Measurements from ENCODE around the gene RHO. TPM values are rescaled to one million over a fixed set of nuclear protein-coding genes. Genes with fewer than 3 reads are reported as not detected.

The RHO gene
- total and polyA plus RNA-seq, 2 donors (not counting 1 experiment from before 2014, with no cell fraction given): 0.10 TPM; not detected in 1

DNA sequence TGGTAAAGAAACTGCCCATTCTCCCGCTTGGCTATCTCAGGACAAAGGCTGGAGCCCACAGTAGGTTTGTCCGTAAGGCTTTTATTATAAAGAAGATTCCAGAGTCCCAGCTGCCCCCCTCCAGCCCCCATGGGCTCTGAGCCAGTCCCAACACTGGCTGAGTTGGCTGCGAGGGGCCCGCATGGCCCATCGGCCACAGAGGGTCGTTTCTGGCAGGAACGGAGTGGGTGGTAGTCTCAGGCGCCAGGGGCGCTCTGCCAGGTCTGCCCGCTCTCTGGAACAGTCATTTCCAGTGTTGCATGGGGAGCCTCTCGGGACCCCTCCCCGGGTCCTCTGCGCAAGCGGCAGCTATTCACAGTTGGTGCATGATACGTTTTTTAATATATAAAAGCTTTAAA, 26.7 kb downstream of the RHO start:
- CTCF ChIA-PET: interaction anchor here (1.4 to 1.6 kb wide), 2 partner anchors 72 to 270 kb away, joined by 4 read pairs; no protein-coding TSS in a partner anchor
- 55% methylated on average over 9 of the region's 15 CpGs for WGBS (ENCODE audit: insufficient coverage)
- Mint-ChIP-seq H3K9me3 (ENCODE audit: insufficient read depth) (no peaks in the 10 kb centered on the region), H3K27me3 (peaks cover 16% of the 10 kb centered on the region), H3K27ac (no peak overlapping the region), H3K4me1 (peaks cover 11% of the 10 kb centered on the region), H3K4me3 (no peak overlapping the region)
- Histone ChIP-seq H3K4me2 (replicated peaks; ENCODE audit: low read depth, low read length, poor library complexity, severe bottlenecking) (no peak overlapping the region), H3K4me3 (ENCODE audit: control extremely low read depth in 1 of 5, extremely low read depth in 1 of 5, insufficient read depth in 1 of 5, low read depth in 2 of 5, low read length in 4 of 5) (no peak overlapping the region), H3K4me1 (ENCODE audit: control insufficient read depth in 2 of 2, insufficient read depth in 2 of 2, low read length in 2 of 2) (peaks cover 0 to 5% of the 10 kb centered on the region in 2 donors), H3K27ac (ENCODE audit: low read length in 2 of 2) (no peak overlapping the region), H3K9me3 (ENCODE audit: control extremely low read depth in 1 of 3, control insufficient read depth in 2 of 3, insufficient read depth in 1 of 3, low read length in 2 of 3) (no peaks in the 10 kb centered on the region), H3K79me2 (ENCODE audit: control insufficient read depth, insufficient read depth, low read length) (no peaks in the 10 kb centered on the region), H2AFZ (ENCODE audit: insufficient read depth, low read depth, low read length, poor library complexity, severe bottlenecking) (no peak overlapping the region), H3K27me3 (replicated peaks in 1 of 4; ENCODE audit: control extremely low read depth in 1 of 4, control insufficient read depth in 3 of 4, insufficient read depth in 4 of 4, low read length in 3 of 4) (peaks cover 0 to 34% (median 2%) of the 10 kb centered on the region in 4 experiments), H4K20me1 (ENCODE audit: control insufficient read depth, insufficient read depth, low read length, poor library complexity, severe bottlenecking) (no peaks in the 10 kb centered on the region), H3K9ac (ENCODE audit: low read length) (no peak overlapping the region), H3K36me3 (replicated peaks in 1 of 2; ENCODE audit: control extremely low read depth in 1 of 2, control insufficient read depth in 1 of 2, extremely low read depth in 1 of 2, insufficient read depth in 2 of 2, low read length in 1 of 2) (no peaks in the 10 kb centered on the region)
- ATAC-seq (ENCODE audit: low read depth): no peak
- DNase-seq: no peak
- POLR2A ChIA-PET: no interaction called here
- TF ChIP-seq, protein P1, sequence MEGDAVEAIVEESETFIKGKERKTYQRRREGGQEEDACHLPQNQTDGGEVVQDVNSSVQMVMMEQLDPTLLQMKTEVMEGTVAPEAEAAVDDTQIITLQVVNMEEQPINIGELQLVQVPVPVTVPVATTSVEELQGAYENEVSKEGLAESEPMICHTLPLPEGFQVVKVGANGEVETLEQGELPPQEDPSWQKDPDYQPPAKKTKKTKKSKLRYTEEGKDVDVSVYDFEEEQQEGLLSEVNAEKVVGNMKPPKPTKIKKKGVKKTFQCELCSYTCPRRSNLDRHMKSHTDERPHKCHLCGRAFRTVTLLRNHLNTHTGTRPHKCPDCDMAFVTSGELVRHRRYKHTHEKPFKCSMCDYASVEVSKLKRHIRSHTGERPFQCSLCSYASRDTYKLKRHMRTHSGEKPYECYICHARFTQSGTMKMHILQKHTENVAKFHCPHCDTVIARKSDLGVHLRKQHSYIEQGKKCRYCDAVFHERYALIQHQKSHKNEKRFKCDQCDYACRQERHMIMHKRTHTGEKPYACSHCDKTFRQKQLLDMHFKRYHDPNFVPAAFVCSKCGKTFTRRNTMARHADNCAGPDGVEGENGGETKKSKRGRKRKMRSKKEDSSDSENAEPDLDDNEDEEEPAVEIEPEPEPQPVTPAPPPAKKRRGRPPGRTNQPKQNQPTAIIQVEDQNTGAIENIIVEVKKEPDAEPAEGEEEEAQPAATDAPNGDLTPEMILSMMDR (IDR thresholded peaks at IDR 0.05): no peak
- no peak for TF ChIP-seq EZH2 (IDR thresholded peaks at IDR 0.05; ENCODE audit: borderline replicate concordance, insufficient read depth, low read depth, low read length, poor library complexity, severe bottlenecking)
- intact Hi-C loops (cut with micrococcal nuclease): no loop called here

DNA sequence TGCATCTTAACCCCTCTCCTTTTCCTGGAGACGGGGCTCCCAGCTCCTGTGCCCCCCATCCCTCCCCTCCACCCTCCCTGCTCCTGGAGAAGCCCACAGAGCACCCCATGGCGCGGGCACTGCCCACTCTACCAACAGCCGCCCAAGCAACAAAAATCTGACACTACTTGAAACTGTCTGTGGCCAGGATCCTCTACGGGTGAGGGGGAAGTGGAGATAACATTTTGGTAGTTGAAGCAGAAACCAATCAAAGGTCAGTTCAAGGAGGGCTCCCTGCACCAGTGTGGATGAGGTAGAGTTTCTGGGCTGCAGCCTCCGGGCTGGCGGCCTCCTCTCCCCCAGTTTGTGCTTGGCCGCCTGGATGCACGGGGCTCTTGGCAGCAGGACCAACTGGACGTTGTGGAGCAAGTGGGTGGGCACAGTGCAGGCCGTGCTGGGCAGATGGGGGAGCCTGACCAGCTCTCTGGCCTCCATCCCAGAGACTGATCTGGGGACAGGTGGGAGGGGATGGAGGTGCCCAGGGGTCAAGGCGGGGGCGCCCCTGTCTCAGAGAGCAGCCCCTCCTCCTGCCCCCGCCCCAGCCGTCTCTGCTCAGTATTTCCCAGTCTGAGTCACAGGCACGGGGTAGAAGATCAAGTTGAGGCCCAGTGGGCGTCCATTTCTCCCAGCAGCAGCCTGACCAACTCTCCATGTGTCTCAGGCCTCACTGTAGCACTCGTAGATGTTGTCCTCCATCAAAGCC, 27.3 kb downstream of the RHO start:
- no peaks in the 10 kb centered on the region for H4K20me1 ChIP-seq (ENCODE audit: control insufficient read depth, insufficient read depth, low read length, poor library complexity, severe bottlenecking)
- no peak for DNase-seq
- peaks cover 11% of the 10 kb centered on the region for H3K4me1 Mint-ChIP-seq
- H3K9ac ChIP-seq (ENCODE audit: low read length): no peak overlapping the region
- intact Hi-C loops (cut with micrococcal nuclease): no loop called here
- no peak overlapping the region for H3K4me3 ChIP-seq (ENCODE audit: control extremely low read depth in 1 of 5, extremely low read depth in 1 of 5, insufficient read depth in 1 of 5, low read depth in 2 of 5, low read length in 4 of 5)
- no peak overlapping the region for H3K4me3 Mint-ChIP-seq
- peaks cover 0 to 5% of the 10 kb centered on the region in 2 donors for H3K4me1 ChIP-seq (ENCODE audit: control insufficient read depth in 2 of 2, insufficient read depth in 2 of 2, low read length in 2 of 2)
- no peaks in the 10 kb centered on the region for H3K79me2 ChIP-seq (ENCODE audit: control insufficient read depth, insufficient read depth, low read length)
- ATAC-seq (ENCODE audit: low read depth): no peak
- peaks cover 0 to 34% (median 2%) of the 10 kb centered on the region in 4 experiments for H3K27me3 ChIP-seq (replicated peaks in 1 of 4; ENCODE audit: control extremely low read depth in 1 of 4, control insufficient read depth in 3 of 4, insufficient read depth in 4 of 4, low read length in 3 of 4)
- WGBS (ENCODE audit: insufficient coverage): 73% methylated on average over 10 of the region's 18 CpGs
- H3K9me3 ChIP-seq (ENCODE audit: control extremely low read depth in 1 of 3, control insufficient read depth in 2 of 3, insufficient read depth in 1 of 3, low read length in 2 of 3): no peaks in the 10 kb centered on the region
- no peak overlapping the region for H3K27ac ChIP-seq (ENCODE audit: low read length in 2 of 2)
- H3K4me2 ChIP-seq (replicated peaks; ENCODE audit: low read depth, low read length, poor library complexity, severe bottlenecking): no peak overlapping the region
- H2AFZ ChIP-seq (ENCODE audit: insufficient read depth, low read depth, low read length, poor library complexity, severe bottlenecking): no peak overlapping the region
- ChIA-PET CTCF (no interaction called here), POLR2A (no interaction called here)
- peaks cover 16% of the 10 kb centered on the region for H3K27me3 Mint-ChIP-seq
- no peaks in the 10 kb centered on the region for H3K36me3 ChIP-seq (replicated peaks in 1 of 2; ENCODE audit: control extremely low read depth in 1 of 2, control insufficient read depth in 1 of 2, extremely low read depth in 1 of 2, insufficient read depth in 2 of 2, low read length in 1 of 2)
- H3K9me3 Mint-ChIP-seq (ENCODE audit: insufficient read depth): no peaks in the 10 kb centered on the region
- TF ChIP-seq EZH2 (IDR thresholded peaks at IDR 0.05; ENCODE audit: borderline replicate concordance, insufficient read depth, low read depth, low read length, poor library complexity, severe bottlenecking): no peak
- TF ChIP-seq, protein P1 (IDR thresholded peaks at IDR 0.05): no peak
- no peak overlapping the region for H3K27ac Mint-ChIP-seq

Measured in B cell (primary cell).